Measurements from ENCODE around the gene HECTD1. TPM values are rescaled to one million over a fixed set of nuclear protein-coding genes. Genes with fewer than 3 reads are reported as not detected.
A peak's percentile ranks its signal among the peaks of the same experiment; 100 is the strongest.
"Not testable (repeated sequence)": the region's sequence is repeated elsewhere in the genome, so short reads cannot be mapped to it uniquely, and the experiment has no call there.

Gene HECTD1
- 145 and 153 TPM in 2 replicates for total RNA-seq (2014; rRNA removed; shearing (Covaris generic))

GRCh38 chr14:31207755-31208545, at the start of gene HECTD1:
Gene HECTD1 (minus strand): TSS chr14:31207793. CDS start chr14:31205936, 1,857 bp downstream.
- peak within 1 kb of the TSS; percentile 93 for H3K4me3 ChIP-seq
- DNase-seq, result peak; percentile 87 to 92
- peaks cover 8% of the 10 kb centered on the region for H3K4me1 ChIP-seq

DNA sequence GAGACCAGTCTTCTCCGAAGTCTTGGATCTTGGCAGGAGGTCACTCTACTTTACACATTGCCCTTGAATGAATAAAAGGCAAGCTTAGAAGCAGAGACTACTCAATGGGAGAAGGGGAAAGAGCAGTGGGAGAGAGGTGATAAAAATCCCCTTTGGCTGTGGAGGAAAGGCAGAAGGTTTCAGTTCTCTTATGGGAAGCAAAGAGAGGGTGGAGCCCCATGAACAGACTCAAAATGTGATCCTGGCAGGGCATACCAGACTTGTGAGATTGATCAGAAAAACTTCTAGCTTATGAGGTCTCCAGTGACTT, 49.6 kb upstream of the HECTD1 start:
- H3K27ac ChIP-seq, result no peak overlapping the region
- no peaks in the 10 kb centered on the region for H3K4me1 ChIP-seq
- H3K36me3 ChIP-seq, result no peaks in the 10 kb centered on the region
- no peak overlapping the region for H3K4me3 ChIP-seq
- DNase-seq, result no peak
- no peaks in the 10 kb centered on the region for H3K9me3 ChIP-seq (replicated peaks)
- no peaks in the 10 kb centered on the region for H3K27me3 ChIP-seq

More at GRCh38 chr14:31207755-31208545, at the start of gene HECTD1:
- Histone ChIP-seq H3K27ac (peak within 1 kb of the TSS; percentile 96), H3K9me3 (replicated peaks) (no peaks in the 10 kb centered on the region), H3K27me3 (no peaks in the 10 kb centered on the region), H3K36me3 (peaks cover 8% of the 10 kb centered on the region)

- no peaks in the 10 kb centered on the region for H3K4me1 ChIP-seq
- H3K4me3 ChIP-seq, result no peak overlapping the region
- H3K36me3 ChIP-seq, result no peaks in the 10 kb centered on the region
- H3K9me3 ChIP-seq (replicated peaks), result no peaks in the 10 kb centered on the region
- no peaks in the 10 kb centered on the region for H3K27me3 ChIP-seq
- no peak overlapping the region for H3K27ac ChIP-seq
- DNase-seq, result no peak
These were observed 49.1 kb upstream of the HECTD1 start for GRCh38 chr14:31256534-31257243.

DNA sequence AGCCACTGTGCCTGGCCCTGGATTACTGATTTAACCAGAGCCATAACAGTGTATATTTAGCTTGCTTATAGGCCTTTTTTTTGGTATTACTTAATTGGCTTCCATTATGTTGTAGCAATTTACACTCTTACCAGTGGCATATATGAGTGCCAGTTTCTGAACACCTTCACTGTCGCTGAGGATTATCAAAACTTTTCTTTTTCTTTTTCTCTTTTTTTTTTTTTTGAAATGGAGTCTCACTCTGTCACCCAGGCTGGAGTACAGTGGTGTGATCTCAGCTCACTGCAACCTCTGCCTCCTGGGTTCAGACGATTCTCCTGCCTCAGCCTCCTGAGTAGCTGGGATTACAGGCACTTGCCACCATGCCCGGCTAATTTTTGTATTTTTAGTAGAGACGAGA, 48.3 kb upstream of the HECTD1 start:
- DNase-seq; H3K4me3 ChIP-seq; H3K36me3 ChIP-seq; H3K27ac ChIP-seq; H3K4me1 ChIP-seq; H3K9me3 ChIP-seq (replicated peaks); H3K27me3 ChIP-seq: not testable (repeated sequence)

GRCh38 chr14:31255286-31255685, 47.7 kb upstream of the HECTD1 start:
- Histone ChIP-seq H3K36me3 (no peaks in the 10 kb centered on the region), H3K4me1 (no peaks in the 10 kb centered on the region), H3K4me3 (no peak overlapping the region), H3K27me3 (no peaks in the 10 kb centered on the region), H3K27ac (no peak overlapping the region), H3K9me3 (replicated peaks) (no peaks in the 10 kb centered on the region)
- no peak for DNase-seq

DNA sequence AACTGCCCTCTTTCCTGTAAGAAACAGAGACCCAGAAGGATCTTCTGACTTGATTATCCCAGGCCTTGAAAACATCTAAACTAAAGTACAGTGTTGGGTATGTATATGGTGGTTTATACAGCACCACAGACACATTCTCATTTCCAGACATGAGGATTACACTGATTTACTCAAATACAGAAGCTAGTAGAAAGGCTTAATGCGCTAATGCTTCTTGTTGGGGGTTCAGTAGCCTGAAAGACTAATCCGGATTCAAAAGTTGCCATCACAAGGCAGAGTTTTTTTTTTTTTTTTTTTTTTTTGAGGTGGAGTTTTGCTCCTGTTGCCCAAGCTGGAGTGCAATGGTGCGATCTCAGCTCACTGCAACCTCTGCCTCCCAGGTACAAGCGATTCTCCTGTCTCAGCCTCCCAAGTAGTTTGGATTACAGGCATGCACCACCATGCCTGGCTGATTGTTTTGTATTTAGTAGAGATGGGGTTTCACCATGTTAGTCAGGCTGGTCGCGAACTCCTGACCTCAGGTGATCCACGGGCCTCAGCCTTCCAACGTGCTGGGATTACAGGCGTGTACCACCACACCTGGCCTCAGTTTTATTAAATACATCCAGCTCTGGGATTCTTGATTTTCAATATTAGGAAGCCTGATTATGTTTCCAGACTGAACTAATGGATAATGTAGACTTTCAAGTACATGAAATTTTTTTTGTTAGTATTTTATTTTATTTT, 46.3 kb upstream of the HECTD1 start:
- H3K4me1 ChIP-seq, result no peaks in the 10 kb centered on the region
- no peak for DNase-seq
- no peaks in the 10 kb centered on the region for H3K36me3 ChIP-seq
- H3K27me3 ChIP-seq, result no peaks in the 10 kb centered on the region
- no peaks in the 10 kb centered on the region for H3K9me3 ChIP-seq (replicated peaks)
- H3K4me3 ChIP-seq, result no peak overlapping the region
- no peak overlapping the region for H3K27ac ChIP-seq

- DNase-seq, result no peak
- Histone ChIP-seq H3K4me1 (no peaks in the 10 kb centered on the region), H3K27ac (no peak overlapping the region), H3K4me3 (no peak overlapping the region), H3K9me3 (replicated peaks) (no peaks in the 10 kb centered on the region), H3K36me3 (no peaks in the 10 kb centered on the region), H3K27me3 (no peaks in the 10 kb centered on the region)
These were observed 45.3 kb upstream of the HECTD1 start for GRCh38 chr14:31252865-31253264.

- no peak for DNase-seq
- Histone ChIP-seq H3K4me1 (no peaks in the 10 kb centered on the region), H3K27ac (no peak overlapping the region), H3K36me3 (no peaks in the 10 kb centered on the region), H3K9me3 (replicated peaks) (no peaks in the 10 kb centered on the region), H3K27me3 (no peaks in the 10 kb centered on the region), H3K4me3 (no peak overlapping the region)
These were observed 43.7 kb upstream of the HECTD1 start for GRCh38 chr14:31251028-31251958.

DNA sequence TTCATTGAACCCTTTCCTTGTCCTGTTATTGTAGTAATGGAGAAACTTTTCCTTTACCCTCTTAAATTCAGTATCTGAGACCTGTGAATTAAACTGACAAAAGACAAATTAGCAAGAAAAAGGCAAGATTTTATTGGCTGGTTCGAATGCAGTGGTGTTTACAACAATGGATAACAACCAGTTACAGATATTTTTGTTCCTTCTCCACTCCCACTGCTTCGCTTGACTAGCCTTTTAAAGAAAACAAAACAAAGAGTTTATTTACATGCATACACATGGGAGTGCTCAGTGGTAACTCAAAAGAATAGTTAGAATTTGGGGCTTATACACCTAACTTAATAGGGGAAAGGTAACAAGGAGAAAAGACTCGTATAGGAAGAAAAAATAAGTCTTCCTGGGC, 37.0 kb upstream of the HECTD1 start:
- DNase-seq, result no peak
- Histone ChIP-seq H3K27me3 (no peaks in the 10 kb centered on the region), H3K4me1 (no peaks in the 10 kb centered on the region), H3K4me3 (no peak overlapping the region), H3K27ac (no peak overlapping the region), H3K36me3 (no peaks in the 10 kb centered on the region), H3K9me3 (replicated peaks) (no peaks in the 10 kb centered on the region)

DNA sequence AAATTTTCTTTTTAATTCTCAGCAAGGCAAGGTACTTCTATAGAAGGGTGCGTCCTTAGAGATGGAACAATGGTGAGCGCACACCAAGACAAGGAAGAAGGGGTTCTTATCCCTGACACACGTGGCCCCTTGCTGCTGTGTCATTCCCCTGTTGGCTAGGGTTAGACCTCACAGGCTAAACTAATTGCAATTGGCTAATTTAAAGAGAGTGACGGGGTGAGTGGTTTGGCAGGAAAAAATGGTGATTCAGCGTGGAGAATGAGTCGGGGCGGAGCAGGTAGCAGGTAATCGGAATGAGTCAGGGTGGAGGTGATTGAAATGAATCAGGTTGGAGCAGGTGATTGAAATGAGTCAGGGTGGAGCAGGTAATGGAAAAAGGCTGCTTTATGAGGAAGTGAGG, 36.3 kb upstream of the HECTD1 start:
- no peaks in the 10 kb centered on the region for H3K9me3 ChIP-seq (replicated peaks)
- H3K36me3 ChIP-seq, result no peaks in the 10 kb centered on the region
- no peak overlapping the region for H3K27ac ChIP-seq
- H3K4me3 ChIP-seq, result no peak overlapping the region
- no peaks in the 10 kb centered on the region for H3K27me3 ChIP-seq
- H3K4me1 ChIP-seq, result no peaks in the 10 kb centered on the region
- DNase-seq, result no peak

GRCh38 chr14:31242161-31242940, 34.8 kb upstream of the HECTD1 start:
- not testable (repeated sequence) for H3K4me1 ChIP-seq; H3K27ac ChIP-seq; H3K9me3 ChIP-seq (replicated peaks); H3K4me3 ChIP-seq; H3K27me3 ChIP-seq; DNase-seq; H3K36me3 ChIP-seq

DNA sequence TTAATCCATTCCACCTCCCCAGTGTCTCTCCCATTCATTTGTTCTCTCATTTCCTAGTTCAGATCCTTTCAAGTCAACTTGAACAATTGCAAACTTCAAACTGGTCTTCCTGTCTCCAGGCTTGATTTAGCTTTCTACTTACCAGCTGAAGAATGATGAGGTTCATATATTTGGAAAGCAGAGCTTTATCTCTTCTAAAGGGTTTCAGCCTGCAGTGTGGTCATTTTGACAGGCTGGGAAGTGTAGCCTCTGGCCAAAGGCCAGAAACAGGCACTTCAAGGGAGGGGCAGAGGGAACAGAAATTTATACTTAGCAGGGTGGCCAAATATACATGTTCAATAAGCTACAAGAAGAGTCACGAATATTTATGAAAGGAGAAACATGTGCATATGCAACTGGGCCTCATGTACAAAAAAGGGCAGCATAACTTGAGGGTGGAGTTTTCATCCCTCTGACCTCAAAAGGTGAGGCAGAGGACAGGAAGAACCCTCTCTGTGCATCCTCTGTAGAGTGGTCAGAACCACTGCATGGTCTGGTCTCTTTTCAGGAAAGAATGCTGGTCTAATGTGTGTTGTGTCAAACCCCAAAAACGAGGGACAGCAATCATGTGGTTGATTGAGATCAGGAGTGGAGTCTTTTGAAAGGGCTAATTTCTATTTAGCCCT, 34.0 kb upstream of the HECTD1 start:
- H3K4me1 ChIP-seq, result no peaks in the 10 kb centered on the region
- no peaks in the 10 kb centered on the region for H3K36me3 ChIP-seq
- no peaks in the 10 kb centered on the region for H3K9me3 ChIP-seq (replicated peaks)
- DNase-seq, result no peak
- no peak overlapping the region for H3K4me3 ChIP-seq
- no peaks in the 10 kb centered on the region for H3K27me3 ChIP-seq
- H3K27ac ChIP-seq, result no peak overlapping the region

DNA sequence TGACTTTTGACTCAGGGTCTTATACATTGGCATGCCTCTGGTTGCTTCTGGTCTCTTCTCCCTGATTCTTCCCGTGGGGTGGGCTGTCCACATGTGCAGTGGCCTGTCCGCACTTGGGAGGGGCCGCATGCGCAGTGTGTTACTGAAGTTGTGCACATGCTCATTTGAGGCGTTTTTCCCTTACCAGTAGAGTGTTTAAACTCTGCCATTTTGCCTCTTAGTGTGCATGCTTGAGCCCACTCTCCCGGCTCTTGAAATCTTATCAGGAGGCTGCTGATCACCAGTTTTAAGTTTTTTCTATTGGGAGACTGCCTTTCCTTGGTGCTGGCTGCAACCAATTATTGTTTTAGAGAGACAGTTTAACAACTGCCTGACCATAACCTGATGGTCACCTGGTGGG, 32.1 kb upstream of the HECTD1 start:
- DNase-seq, result no peak
- no peaks in the 10 kb centered on the region for H3K4me1 ChIP-seq
- no peaks in the 10 kb centered on the region for H3K36me3 ChIP-seq
- H3K27me3 ChIP-seq, result no peaks in the 10 kb centered on the region
- H3K4me3 ChIP-seq, result no peak overlapping the region
- H3K9me3 ChIP-seq (replicated peaks), result no peaks in the 10 kb centered on the region
- H3K27ac ChIP-seq, result no peak overlapping the region

All from SJCRH30 (cell line).